SJSA1 (cell line): ENCODE data around the gene SYTL1. TPM values are rescaled to one million over a fixed set of nuclear protein-coding genes. Genes with fewer than 3 reads are reported as not detected.

Experiments used
- DNase-seq, 2 experiments: peaks; one replicate each; pipeline ENCODE4 v3.0.0-alpha.2; 2015 to 2020; ENCODE audit warnings: low spot score in 2 of 2, low read depth in 1 of 2
- H3K27ac ChIP-seq: fragments of 250-450 bp; sonication (Bioruptor Pico); 2 replicates; pipeline ENCODE4 v1.5.1; 2020; ENCODE audit warnings: mild to moderate bottlenecking, moderate library complexity
- H3K27me3 ChIP-seq: fragments of 250-450 bp; sonication (Bioruptor Pico); replicated peaks from 2 replicates; pipeline ENCODE4 v1.5.1; 2020; ENCODE audit warnings: mild to moderate bottlenecking, moderate library complexity
- H3K36me3 ChIP-seq: fragments of 250-450 bp; sonication (Bioruptor Pico); 2 replicates; pipeline ENCODE4 v1.5.1; 2020; ENCODE audit warnings: mild to moderate bottlenecking
- H3K4me1 ChIP-seq: fragments of 250-450 bp; sonication (Bioruptor Pico); replicated peaks from 2 replicates; pipeline ENCODE4 v1.6.1; 2021; ENCODE audit warnings: mild to moderate bottlenecking
- H3K4me3 ChIP-seq: fragments of 250-450 bp; sonication (Bioruptor Pico); 2 replicates; pipeline ENCODE4 v1.5.1; 2020; ENCODE audit warnings: mild to moderate bottlenecking
- H3K9me3 ChIP-seq: fragments of 250-450 bp; sonication (Bioruptor Pico); replicated peaks from 2 replicates; pipeline ENCODE4 v1.5.1; 2020; ENCODE audit warnings: mild to moderate bottlenecking
- total RNA-seq: library from RNA; depleted of rRNA; stranded (reverse); fragments of >200 nt; shearing (Covaris generic); gene quantifications from 2 replicates; pipeline ENCODE4 v1.2.3, GENCODE V29; 2014

SYTL1 gene
- total RNA-seq, 1 experiment from 2014 or later, result 1.1 TPM

DNA sequence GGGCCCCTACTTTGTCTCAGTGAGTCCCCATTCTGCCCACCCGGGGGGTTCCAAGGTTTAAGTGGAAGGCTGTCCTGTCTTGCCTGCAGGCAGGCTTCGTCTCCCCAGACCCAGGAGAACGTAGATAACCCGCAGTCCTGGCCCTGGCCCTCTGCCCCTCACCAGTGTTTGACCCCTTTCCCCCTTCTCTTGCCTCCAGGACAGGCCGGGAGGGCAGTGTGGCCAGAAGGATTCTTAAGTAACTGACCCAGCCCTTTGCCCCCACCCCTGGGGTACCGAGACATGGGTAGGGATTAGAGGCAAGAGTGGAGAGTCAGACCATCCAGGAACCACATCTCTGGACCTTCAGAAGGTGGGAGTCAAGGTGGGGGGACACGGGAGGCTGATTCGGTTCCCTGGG lies 11.0 kb upstream of the SYTL1 start:
- H3K9me3 ChIP-seq, result no peaks in the 10 kb centered on the region
- no peaks in the 10 kb centered on the region for H3K4me1 ChIP-seq
- H3K36me3 ChIP-seq, result peaks cover 92% of the 10 kb centered on the region
- no peak overlapping the region for H3K4me3 ChIP-seq
- peak in 1 of 2 experiments; percentile 32 for DNase-seq
- H3K27me3 ChIP-seq, result no peaks in the 10 kb centered on the region
- H3K27ac ChIP-seq, result no peak overlapping the region

DNA sequence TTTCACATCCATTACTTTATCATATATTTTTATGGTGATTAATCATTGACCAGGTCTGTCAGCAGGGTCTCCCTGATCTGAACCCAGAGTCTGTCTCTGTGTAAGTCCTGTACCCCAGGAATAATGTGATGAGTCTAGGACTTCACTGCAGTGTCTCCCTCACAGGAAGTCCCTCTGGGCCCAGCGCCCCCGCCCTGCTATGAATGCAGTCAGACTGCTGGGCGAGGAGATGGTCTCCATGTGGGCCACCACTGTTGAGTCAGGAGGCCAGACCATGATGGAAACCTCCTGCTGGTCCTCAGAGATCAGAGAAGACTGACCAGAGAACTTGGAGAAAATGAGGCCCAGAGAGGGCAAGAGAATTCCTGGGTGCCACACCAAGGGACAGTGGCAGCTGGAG lies 10.4 kb upstream of the SYTL1 start:
- DNase-seq, result peak in 1 of 2 experiments; percentile 40
- H3K36me3 ChIP-seq, result peaks cover 90% of the 10 kb centered on the region

GRCh38 chr1:27331922-27332321 lies 9.9 kb upstream of the SYTL1 start:
- Histone ChIP-seq H3K27me3 (no peaks in the 10 kb centered on the region), H3K9me3 (no peaks in the 10 kb centered on the region), H3K27ac (no peak overlapping the region), H3K4me1 (no peaks in the 10 kb centered on the region), H3K36me3 (peaks cover 85% of the 10 kb centered on the region), H3K4me3 (no peak overlapping the region)
- peak in 1 of 2 experiments; percentile 34 for DNase-seq

More for the DNA sequence above, 10.4 kb upstream of the SYTL1 start:
- Histone ChIP-seq H3K9me3 (no peaks in the 10 kb centered on the region), H3K27ac (no peak overlapping the region), H3K27me3 (no peaks in the 10 kb centered on the region), H3K4me1 (no peaks in the 10 kb centered on the region), H3K4me3 (no peak overlapping the region)

GRCh38 chr1:27332536-27333281 lies 9.1 kb upstream of the SYTL1 start:
- Histone ChIP-seq H3K36me3 (peaks cover 79% of the 10 kb centered on the region), H3K4me1 (no peaks in the 10 kb centered on the region), H3K4me3 (no peak overlapping the region), H3K27ac (no peak overlapping the region), H3K9me3 (no peaks in the 10 kb centered on the region), H3K27me3 (no peaks in the 10 kb centered on the region)
- peak in 1 of 2 experiments; percentile 55 for DNase-seq

GRCh38 chr1:27333717-27334279 lies 8.0 kb upstream of the SYTL1 start:
- Histone ChIP-seq H3K4me1 (no peaks in the 10 kb centered on the region), H3K36me3 (peaks cover 74% of the 10 kb centered on the region), H3K27me3 (no peaks in the 10 kb centered on the region), H3K4me3 (no peak overlapping the region), H3K27ac (no peak overlapping the region), H3K9me3 (no peaks in the 10 kb centered on the region)
- DNase-seq, result peak in 1 of 2 experiments; percentile 41

GRCh38 chr1:27335506-27336422 lies 6.1 kb upstream of the SYTL1 start:
- no peak overlapping the region for H3K27ac ChIP-seq
- no peaks in the 10 kb centered on the region for H3K9me3 ChIP-seq
- H3K4me1 ChIP-seq, result peaks cover 3% of the 10 kb centered on the region
- no peaks in the 10 kb centered on the region for H3K27me3 ChIP-seq
- no peak overlapping the region for H3K4me3 ChIP-seq
- DNase-seq, result peak in 1 of 2 experiments; percentile 40
- peaks cover 61% of the 10 kb centered on the region for H3K36me3 ChIP-seq

DNA sequence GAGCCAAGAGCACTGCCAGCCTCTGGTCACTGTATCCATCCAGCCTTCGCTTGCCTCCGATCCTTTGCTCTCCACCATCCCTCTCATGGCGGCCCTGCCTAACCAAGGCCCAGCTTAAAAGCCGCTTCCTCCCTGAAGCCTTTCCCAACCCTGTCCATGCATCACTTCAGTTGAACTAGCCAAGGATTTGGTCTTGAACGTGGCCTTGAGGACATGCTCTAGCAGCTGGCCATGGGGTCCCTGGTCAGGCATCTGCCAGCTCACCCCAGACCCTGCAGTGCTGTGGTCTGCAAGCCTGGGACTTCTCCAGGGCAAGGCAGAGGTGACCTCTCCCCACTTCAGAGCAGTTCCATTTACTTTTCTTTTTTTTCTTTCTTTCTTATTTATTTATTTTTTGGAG lies 5.1 kb upstream of the SYTL1 start:
- H3K27ac ChIP-seq, result no peak overlapping the region
- H3K36me3 ChIP-seq, result peaks cover 52% of the 10 kb centered on the region
- no peak for DNase-seq
- no peaks in the 10 kb centered on the region for H3K9me3 ChIP-seq
- H3K27me3 ChIP-seq, result no peaks in the 10 kb centered on the region
- no peak overlapping the region for H3K4me3 ChIP-seq
- peaks cover 13% of the 10 kb centered on the region for H3K4me1 ChIP-seq

GRCh38 chr1:27338751-27339150 lies 3.1 kb upstream of the SYTL1 start:
- Histone ChIP-seq H3K36me3 (peaks cover 33% of the 10 kb centered on the region), H3K4me1 (peaks cover 19% of the 10 kb centered on the region), H3K27me3 (no peaks in the 10 kb centered on the region), H3K4me3 (no peak overlapping the region), H3K27ac (no peak overlapping the region), H3K9me3 (no peaks in the 10 kb centered on the region)
- no peak for DNase-seq

DNA sequence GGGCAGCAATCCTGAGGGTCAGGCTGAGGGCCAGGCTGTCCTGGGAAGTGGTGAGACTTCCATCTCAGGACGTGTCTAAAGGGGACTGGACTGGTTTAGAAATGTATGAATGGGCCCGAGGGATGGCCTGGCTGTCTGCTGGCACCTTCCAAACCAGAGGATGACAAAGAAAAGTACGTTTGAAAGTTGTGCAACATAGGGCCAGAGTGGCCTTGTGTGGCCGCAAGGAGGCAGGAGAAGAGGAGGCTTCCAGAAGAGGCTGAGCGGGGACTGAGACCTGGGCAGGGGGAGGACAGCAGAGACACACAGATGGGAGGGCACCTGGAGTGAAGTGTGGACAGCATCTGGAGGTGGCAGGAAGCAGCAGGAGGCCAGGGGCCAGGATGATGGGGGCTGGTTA lies 2.6 kb upstream of the SYTL1 start:
- DNase-seq, result no peak
- Histone ChIP-seq H3K27me3 (no peaks in the 10 kb centered on the region), H3K36me3 (peaks cover 28% of the 10 kb centered on the region), H3K9me3 (no peaks in the 10 kb centered on the region), H3K4me3 (no peak overlapping the region), H3K27ac (no peak overlapping the region), H3K4me1 (peaks cover 19% of the 10 kb centered on the region)

DNA sequence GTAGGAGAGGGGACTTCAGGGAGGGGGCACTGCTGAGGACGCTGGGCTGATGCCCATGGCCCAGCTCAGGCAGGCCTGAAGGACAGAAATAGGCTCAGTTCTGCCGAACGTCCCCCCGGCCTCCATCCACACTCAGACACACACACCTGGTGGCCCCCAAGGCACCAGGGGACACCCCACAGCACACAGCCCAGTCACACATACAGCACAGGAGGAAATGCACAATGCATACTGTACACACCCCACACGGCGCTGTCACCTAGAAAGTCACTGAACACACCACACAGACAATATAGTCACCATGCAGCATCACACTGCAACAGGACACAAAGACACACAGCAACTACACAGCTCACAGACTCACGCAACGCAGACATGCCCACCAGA lies 562 bp downstream of the SYTL1 start:
- Histone ChIP-seq H3K4me1 (peaks cover 26% of the 10 kb centered on the region), H3K36me3 (peaks cover 8% of the 10 kb centered on the region; the same call in 1 of the 2 replicates), H3K9me3 (no peaks in the 10 kb centered on the region), H3K27me3 (no peaks in the 10 kb centered on the region), H3K4me3 (no peak overlapping the region), H3K27ac (no peak overlapping the region)
- no peak for DNase-seq

- no peak for DNase-seq
- Histone ChIP-seq H3K4me3 (no peak overlapping the region), H3K27me3 (no peaks in the 10 kb centered on the region), H3K27ac (no peak overlapping the region), H3K4me1 (peaks cover 31% of the 10 kb centered on the region), H3K9me3 (no peaks in the 10 kb centered on the region), H3K36me3 (peaks cover 8% of the 10 kb centered on the region; the same call in 1 of the 2 replicates)
Observed at GRCh38 chr1:27342778-27343638, 1.2 kb downstream of the SYTL1 start.

DNA sequence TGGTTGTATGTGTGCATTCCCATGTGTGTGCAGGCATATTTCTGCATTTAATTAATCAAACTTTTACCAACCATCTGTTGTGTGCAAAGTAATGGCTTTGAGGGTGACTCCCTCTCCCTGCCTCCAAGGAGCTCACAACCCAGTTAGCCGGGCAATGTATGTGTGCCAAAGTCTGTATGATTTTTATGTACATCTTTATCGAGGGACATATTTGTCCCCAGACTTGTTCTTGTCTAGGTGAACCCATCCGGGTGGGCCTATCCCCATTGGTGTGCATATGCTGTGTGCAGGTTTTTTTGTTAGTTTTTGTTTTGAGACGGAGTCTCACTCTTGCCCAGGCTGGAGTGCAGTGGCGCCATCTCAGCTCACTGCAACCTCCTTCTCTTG lies 1.8 kb downstream of the SYTL1 start:
- peaks cover 3% of the 10 kb centered on the region; the same call in 1 of the 2 replicates for H3K36me3 ChIP-seq
- no peak overlapping the region for H3K4me3 ChIP-seq
- H3K27me3 ChIP-seq, result no peaks in the 10 kb centered on the region
- no peak for DNase-seq
- H3K27ac ChIP-seq, result no peak overlapping the region
- peaks cover 31% of the 10 kb centered on the region for H3K4me1 ChIP-seq
- no peaks in the 10 kb centered on the region for H3K9me3 ChIP-seq

DNA sequence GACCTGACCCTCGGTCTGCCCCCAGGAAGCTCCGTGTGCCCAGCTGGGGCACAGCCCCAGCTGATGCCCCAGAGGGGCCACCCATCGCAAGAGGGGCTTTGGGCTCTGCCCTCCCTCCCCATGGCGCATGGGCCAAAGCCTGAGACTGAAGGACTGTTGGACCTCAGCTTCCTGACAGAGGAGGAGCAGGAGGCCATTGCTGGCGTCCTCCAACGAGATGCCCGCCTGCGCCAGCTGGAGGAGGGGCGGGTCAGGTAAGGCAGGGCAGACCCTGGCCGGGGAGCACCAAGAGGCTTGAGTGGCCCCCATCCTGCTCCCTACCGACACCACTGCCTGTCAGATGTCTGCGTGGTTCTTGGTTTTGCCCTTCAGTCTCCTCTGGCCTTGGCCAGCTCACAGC lies 3.5 kb downstream of the SYTL1 start:
- Histone ChIP-seq H3K36me3 (no peaks in the 10 kb centered on the region), H3K9me3 (no peaks in the 10 kb centered on the region), H3K27me3 (no peaks in the 10 kb centered on the region), H3K4me3 (no peak overlapping the region), H3K4me1 (peaks cover 47% of the 10 kb centered on the region), H3K27ac (no peak overlapping the region)
- no peak for DNase-seq
